Stimulated activated CD4-positive, alpha-beta T cell treated with anti-CD3 and anti-CD28 coated beads, Interleukin-4, amount 100 ng/mL, for 48 hours (primary cell): ENCODE measurements around the gene SLC44A4.
"Not testable (repeated sequence)": the region's sequence is repeated elsewhere in the genome, so short reads cannot be mapped to it uniquely, and the experiment has no call there.

Source experiments
- DNase-seq, 2 donors: peaks; one replicate each; pipeline ENCODE4 v3.0.0-alpha.2; 2020; ENCODE audit warnings: low read depth in 2 of 2

Gene SLC44A4

GRCh38 chr6:31879901-31880300, 1.1 kb upstream of the SLC44A4 start:
- DNase-seq, result no peak

- no peak for DNase-seq
Measured at GRCh38 chr6:31879143-31879542, 346 bp upstream of the SLC44A4 start.

GRCh38 chr6:31878222-31878621, 575 bp downstream of the SLC44A4 start:
- no peak for DNase-seq

- no peak for DNase-seq
Measured at GRCh38 chr6:31877651-31878161, 1.1 kb downstream of the SLC44A4 start.

- DNase-seq, result no peak
Measured at GRCh38 chr6:31877125-31877650, 1.6 kb downstream of the SLC44A4 start.

GRCh38 chr6:31876357-31876756, 2.4 kb downstream of the SLC44A4 start:
- DNase-seq, result no peak

- DNase-seq, result no peak
Measured at GRCh38 chr6:31875877-31876276, 2.9 kb downstream of the SLC44A4 start.

- DNase-seq, result no peak
Measured at GRCh38 chr6:31874836-31875572, 3.8 kb downstream of the SLC44A4 start.

- DNase-seq, result no peak
Measured at GRCh38 chr6:31874084-31874670, 4.6 kb downstream of the SLC44A4 start.

- DNase-seq, result no peak
Measured at GRCh38 chr6:31871046-31871659, 7.6 kb downstream of the SLC44A4 start.

- no peak for DNase-seq
Measured at GRCh38 chr6:31870385-31870921, 8.3 kb downstream of the SLC44A4 start.

- DNase-seq, result no peak
Measured at GRCh38 chr6:31869343-31869742, 9.5 kb downstream of the SLC44A4 start.

GRCh38 chr6:31868658-31868971, 10.2 kb downstream of the SLC44A4 start:
- not testable (repeated sequence) for DNase-seq

- no peak for DNase-seq
Measured at GRCh38 chr6:31865205-31866118, 13.3 kb downstream of the SLC44A4 start.

- no peak for DNase-seq
Measured at GRCh38 chr6:31864818-31865204, 14.0 kb downstream of the SLC44A4 start.

GRCh38 chr6:31864123-31864562, 14.7 kb downstream of the SLC44A4 start:
- not testable (repeated sequence) for DNase-seq

- peak; percentile 95 to 99 for DNase-seq
Measured at GRCh38 chr6:31862344-31863235, 16.2 kb downstream of the SLC44A4 start, which contains the start of gene NEU1. Gene NEU1, minus strand, starts transcription at chr6:31862821. Its CDS starts 45 bp downstream, at chr6:31862776.

- no peak for DNase-seq
Measured at GRCh38 chr6:31861919-31862343, 16.9 kb downstream of the SLC44A4 start.

GRCh38 chr6:31861150-31861549, 17.6 kb downstream of the SLC44A4 start:
- no peak for DNase-seq

- no peak for DNase-seq
Measured at GRCh38 chr6:31860349-31860748, 18.4 kb downstream of the SLC44A4 start.
